Measurements from ENCODE around the gene KCNH6.

GRCh38 chr17:63549946-63550816 lies 27.0 kb downstream of the KCNH6 start, which contains the start of gene DCAF7:
- TF ChIP-seq ZNF501 (tag by site-specific recombination; IDR thresholded peaks at IDR 0.05) (peak; percentile 86), ZNF555 (tag by site-specific recombination; conservative IDR thresholded peaks at IDR 0.05) (no peak), ZNF10 (tag by site-specific recombination; IDR thresholded peaks at IDR 0.05) (no peak), ZNF785 (tag by site-specific recombination; IDR thresholded peaks at IDR 0.05) (no peak), CTCF (tag by site-specific recombination; IDR thresholded peaks at IDR 0.05) (peak; percentile 35; the same call in 1 of the 2 replicates), ZNF239 (tag by site-specific recombination; IDR thresholded peaks at IDR 0.05) (no peak), ZNF18 (tag by site-specific recombination; IDR thresholded peaks at IDR 0.05) (no peak), ATF2 (tag by site-specific recombination; IDR thresholded peaks at IDR 0.05; ENCODE audit: low read depth) (no peak), ZBTB10 (tag by site-specific recombination; IDR thresholded peaks at IDR 0.05) (peak; percentile 80), OSR2 (tag by site-specific recombination; IDR thresholded peaks at IDR 0.05) (peak; percentile 94), ZNF670 (tag by site-specific recombination; IDR thresholded peaks at IDR 0.05; ENCODE audit: low read depth) (no peak), ZNF23 (tag by site-specific recombination; IDR thresholded peaks at IDR 0.05; ENCODE audit: borderline replicate concordance) (no peak)
